HAP-1 (cell line): Measurements from ENCODE around the gene TRIM22.
"Not testable (repeated sequence)": the region's sequence is repeated elsewhere in the genome, so short reads cannot be mapped to it uniquely, and the experiment has no call there.

ENCODE experiments used
- DNase-seq, 2 experiments: peaks; one replicate each; pipeline ENCODE4 v3.0.0-alpha.2; 2016 to 2020; ENCODE audit warnings: low spot score in 2 of 2
- H3K27me3 ChIP-seq: fragments of 250-450 bp; sonication (Bioruptor Pico); 2 replicates; pipeline ENCODE4 v1.5.1; 2020; ENCODE audit warnings: low read depth, mild to moderate bottlenecking, moderate library complexity
- H3K36me3 ChIP-seq: fragments of 250-450 bp; sonication (Bioruptor Pico); replicated peaks from 2 replicates; pipeline ENCODE4 v1.5.1; 2020; ENCODE audit warnings: mild to moderate bottlenecking
- H3K4me1 ChIP-seq: fragments of 250-450 bp; sonication (Bioruptor Pico); 2 replicates; pipeline ENCODE4 v1.5.1; 2020; ENCODE audit warnings: mild to moderate bottlenecking
- H3K4me3 ChIP-seq: fragments of 250-450 bp; sonication (Bioruptor Pico); 2 replicates; pipeline ENCODE4 v1.5.1; 2020; ENCODE audit warnings: mild to moderate bottlenecking, moderate library complexity
- H3K9me3 ChIP-seq: fragments of 250-450 bp; sonication (Bioruptor Pico); 2 replicates; pipeline ENCODE4 v1.5.1; 2020; ENCODE audit warnings: mild to moderate bottlenecking, moderate library complexity
- in situ Hi-C: fragments of 300-500 bp; cut with MboI; formaldehyde crosslinking; loops from 3 replicates; pipeline ENCODE4 v1.14.3; 2020; ENCODE audit warnings: low sequenced_read_pairs, inconsistent platforms, mixed read lengths

The TRIM22 gene

DNA sequence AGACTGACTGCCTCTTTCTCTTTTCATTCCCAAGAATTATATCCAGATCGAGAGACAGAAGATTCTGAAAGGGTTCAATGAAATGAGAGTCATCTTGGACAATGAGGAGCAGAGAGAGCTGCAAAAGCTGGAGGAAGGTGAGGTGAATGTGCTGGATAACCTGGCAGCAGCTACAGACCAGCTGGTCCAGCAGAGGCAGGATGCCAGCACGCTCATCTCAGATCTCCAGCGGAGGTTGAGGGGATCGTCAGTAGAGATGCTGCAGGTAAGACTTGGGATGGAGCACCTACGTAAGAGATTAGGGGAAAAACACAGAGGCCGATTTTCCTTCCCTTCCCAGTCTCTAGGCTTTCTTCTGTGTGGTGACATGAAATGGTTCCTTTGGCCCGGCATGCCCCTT is 8.7 kb downstream of the TRIM22 start:
- H3K36me3 ChIP-seq: peaks cover 20% of the 10 kb centered on the region
- H3K27me3 ChIP-seq: no peaks in the 10 kb centered on the region
- in situ Hi-C loops: loop anchor here (10.0 kb wide), 1 partner anchor 93 kb away; no protein-coding TSS in a partner anchor
- H3K9me3 ChIP-seq: no peaks in the 10 kb centered on the region
- no peak for DNase-seq
- H3K4me1 ChIP-seq: no peaks in the 10 kb centered on the region
- no peak overlapping the region for H3K4me3 ChIP-seq

DNA sequence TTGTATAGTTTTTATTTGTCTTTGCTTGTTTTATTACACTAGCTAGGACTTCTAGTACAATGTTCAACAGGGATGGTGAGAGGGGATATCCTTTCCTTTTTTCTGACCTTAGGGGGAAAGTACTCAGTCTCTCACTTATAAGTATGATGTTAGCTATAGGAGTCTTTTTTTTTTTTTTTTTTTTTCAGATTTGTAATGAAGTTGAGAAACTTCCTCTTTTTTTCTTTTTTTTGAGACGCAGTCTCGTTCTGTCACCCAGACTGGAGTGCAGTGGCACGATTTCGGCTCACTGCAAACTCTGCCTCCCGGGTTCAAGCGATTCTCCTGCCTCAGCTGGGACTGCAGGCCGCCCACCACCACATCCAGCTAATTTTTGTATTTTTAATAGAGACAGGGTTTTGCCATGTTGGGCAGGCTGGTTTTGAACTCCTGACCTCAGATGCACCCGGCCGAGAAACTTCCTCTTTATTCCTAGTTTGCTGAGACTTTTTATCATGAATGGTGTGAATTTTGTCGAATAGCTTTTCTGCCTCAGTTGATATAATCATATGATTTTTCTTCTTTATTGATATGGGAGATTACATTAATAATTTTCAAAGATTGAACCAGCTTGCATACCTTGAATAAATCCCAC is 10.9 kb downstream of the TRIM22 start:
- no peak overlapping the region for H3K4me3 ChIP-seq
- H3K36me3 ChIP-seq: peaks cover 30% of the 10 kb centered on the region
- in situ Hi-C loops: no loop called here
- no peaks in the 10 kb centered on the region for H3K9me3 ChIP-seq
- no peaks in the 10 kb centered on the region for H3K27me3 ChIP-seq
- no peaks in the 10 kb centered on the region for H3K4me1 ChIP-seq
- no peak for DNase-seq

DNA sequence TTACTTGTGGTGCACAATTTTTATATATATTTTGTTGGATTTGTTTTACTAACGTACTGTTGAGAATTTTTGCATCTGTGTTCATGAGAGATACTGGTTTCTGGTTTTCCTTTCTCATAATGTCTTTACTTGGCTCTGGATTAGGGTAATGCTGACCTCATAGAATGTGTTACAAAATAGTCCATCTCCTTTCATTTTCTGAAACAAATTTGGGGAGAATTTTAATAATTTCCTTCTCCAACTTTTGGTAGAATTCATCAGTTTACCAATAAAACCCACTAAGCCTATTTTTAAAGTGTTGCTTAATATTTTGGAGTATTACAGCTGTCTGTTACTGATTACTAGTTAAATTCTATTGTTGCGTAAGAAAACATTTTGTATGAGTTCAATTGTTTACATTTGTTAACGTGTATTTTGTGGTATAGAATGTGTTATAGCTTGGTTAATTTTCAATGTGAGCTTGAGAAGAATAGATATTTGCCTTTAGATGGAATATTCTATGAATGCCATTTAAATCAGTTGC is 11.5 kb downstream of the TRIM22 start:
- Histone ChIP-seq H3K4me1 (no peaks in the 10 kb centered on the region), H3K36me3 (peaks cover 30% of the 10 kb centered on the region), H3K9me3 (no peaks in the 10 kb centered on the region), H3K27me3 (no peaks in the 10 kb centered on the region), H3K4me3 (no peak overlapping the region)
- in situ Hi-C loops: no loop called here
- no peak for DNase-seq

DNA sequence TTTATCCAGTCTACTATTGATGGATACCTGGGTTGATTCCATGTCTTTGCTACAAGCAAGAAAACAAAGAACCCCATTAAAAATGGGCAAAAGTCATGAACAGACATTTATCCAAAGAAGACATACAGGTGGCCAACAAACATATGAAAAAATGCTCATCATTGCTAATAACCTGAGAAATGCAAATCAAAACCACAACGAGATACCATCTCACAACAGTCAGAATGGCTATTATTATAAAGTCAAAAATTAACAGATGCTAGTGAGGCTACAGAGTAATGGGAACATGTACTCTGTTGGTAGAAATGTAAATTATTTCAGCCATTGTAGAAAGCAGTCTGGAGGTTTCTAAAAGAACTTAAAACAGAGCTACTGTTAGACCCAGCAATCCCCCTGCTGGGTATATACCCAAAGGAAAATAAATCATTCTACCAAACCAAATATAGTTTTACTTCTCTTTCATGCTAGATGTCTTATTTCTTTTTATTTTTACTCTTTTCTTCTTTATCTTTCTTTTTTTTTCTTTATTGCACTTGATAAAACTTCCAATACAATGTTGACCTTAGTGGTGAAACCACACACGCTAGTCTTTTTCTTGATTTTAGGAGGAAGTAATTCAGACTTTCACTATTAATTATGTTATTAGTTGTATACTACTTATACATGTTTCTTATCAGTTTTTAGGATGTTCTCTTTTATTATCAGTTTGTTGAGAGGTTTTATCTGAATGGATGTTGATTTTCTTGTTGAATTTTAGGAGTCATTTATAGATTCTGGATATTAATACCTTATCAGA is 14.3 kb downstream of the TRIM22 start:
- DNase-seq: no peak
- in situ Hi-C loops: no loop called here
- H3K9me3 ChIP-seq: no peaks in the 10 kb centered on the region
- no peaks in the 10 kb centered on the region for H3K27me3 ChIP-seq
- H3K36me3 ChIP-seq: peaks cover 26% of the 10 kb centered on the region
- no peak overlapping the region for H3K4me3 ChIP-seq
- no peaks in the 10 kb centered on the region for H3K4me1 ChIP-seq

DNA sequence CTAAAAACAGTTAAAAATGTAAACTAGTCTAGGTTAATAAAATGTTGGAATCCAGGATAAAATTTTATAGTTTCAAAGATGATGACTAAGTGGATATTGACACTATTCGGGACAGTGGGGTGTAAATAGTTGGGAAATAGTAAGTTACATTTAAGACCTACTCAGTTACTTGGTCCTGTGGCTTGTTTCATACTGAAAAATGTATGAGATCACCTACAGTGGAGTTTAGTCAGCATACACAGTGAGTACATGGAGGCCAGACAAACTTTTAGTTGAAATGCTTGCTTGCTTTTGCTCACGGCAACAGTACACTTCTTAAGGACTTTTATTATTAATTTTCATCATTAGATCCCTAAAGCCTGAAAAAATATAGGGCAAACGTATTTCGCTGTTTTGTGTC is 16.1 kb downstream of the TRIM22 start:
- H3K4me3 ChIP-seq: no peak overlapping the region
- peaks cover 26% of the 10 kb centered on the region for H3K36me3 ChIP-seq
- in situ Hi-C loops: no loop called here
- H3K27me3 ChIP-seq: no peaks in the 10 kb centered on the region
- no peaks in the 10 kb centered on the region for H3K4me1 ChIP-seq
- no peaks in the 10 kb centered on the region for H3K9me3 ChIP-seq
- DNase-seq: no peak

DNA sequence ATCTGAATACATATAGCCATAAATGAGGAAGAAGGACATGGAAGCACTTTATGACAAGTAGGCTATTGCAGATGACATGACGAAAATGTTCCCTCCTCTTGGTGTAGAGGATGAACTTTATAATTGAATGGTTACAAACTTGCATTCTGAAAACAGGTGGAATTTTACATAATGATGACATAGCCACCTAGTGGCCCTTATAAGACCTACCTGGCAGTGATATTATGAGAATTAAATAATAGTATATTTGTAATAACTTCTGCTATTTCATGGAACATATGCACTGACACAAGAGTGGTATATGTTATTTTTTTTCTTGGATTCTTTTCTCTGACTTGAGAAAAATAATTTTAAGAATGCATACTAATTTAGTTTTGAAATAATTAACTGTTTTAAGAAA is 22.9 kb downstream of the TRIM22 start:
- Histone ChIP-seq H3K4me1 (no peaks in the 10 kb centered on the region), H3K36me3 (peaks cover 7% of the 10 kb centered on the region; the same call in 1 of the 2 replicates), H3K9me3 (no peaks in the 10 kb centered on the region), H3K4me3 (no peak overlapping the region), H3K27me3 (no peaks in the 10 kb centered on the region)
- in situ Hi-C loops: no loop called here
- no peak for DNase-seq

DNA sequence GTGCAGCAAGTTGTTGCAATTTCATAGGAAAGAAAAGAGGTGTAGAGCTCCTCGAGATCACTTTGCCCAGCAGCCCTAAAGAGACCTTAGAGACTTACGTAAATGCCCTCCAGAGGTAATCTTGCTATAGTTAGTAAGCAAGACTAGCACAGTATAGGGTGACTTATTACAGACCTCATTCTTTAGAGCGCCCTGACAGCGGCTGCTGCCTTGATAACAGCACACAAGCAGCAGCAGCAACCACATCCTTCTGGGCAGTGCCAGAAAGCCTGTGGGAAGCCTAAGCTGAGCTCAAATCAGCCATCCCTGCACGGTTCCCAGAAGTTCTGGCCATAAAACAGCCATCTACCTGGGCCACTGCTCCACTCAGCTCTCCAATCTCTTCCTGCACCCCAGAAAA is 24.1 kb downstream of the TRIM22 start:
- in situ Hi-C loops: no loop called here
- Histone ChIP-seq H3K4me1 (no peaks in the 10 kb centered on the region), H3K9me3 (no peaks in the 10 kb centered on the region), H3K4me3 (no peak overlapping the region), H3K36me3 (no peaks in the 10 kb centered on the region), H3K27me3 (no peaks in the 10 kb centered on the region)
- DNase-seq: no peak

DNA sequence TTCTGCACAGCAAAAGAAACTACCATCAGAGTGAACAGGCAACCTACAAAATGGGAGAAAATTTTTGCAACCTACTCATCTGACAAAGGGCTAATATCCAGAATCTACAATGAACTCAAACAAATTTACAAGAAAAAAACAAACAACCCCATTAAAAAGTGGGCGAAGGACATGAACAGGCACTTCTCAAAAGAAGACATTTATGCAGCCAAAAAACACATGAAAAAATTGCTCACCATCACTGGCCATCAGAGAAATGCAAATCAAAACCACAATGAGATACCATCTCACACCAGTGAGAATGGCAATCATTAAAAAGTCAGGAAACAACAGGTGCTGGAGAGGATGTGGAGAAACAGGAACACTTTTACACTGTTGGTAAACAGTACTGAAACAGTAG is 26.9 kb downstream of the TRIM22 start:
- H3K27me3 ChIP-seq, H3K9me3 ChIP-seq, in situ Hi-C loops: not testable (repeated sequence)

DNA sequence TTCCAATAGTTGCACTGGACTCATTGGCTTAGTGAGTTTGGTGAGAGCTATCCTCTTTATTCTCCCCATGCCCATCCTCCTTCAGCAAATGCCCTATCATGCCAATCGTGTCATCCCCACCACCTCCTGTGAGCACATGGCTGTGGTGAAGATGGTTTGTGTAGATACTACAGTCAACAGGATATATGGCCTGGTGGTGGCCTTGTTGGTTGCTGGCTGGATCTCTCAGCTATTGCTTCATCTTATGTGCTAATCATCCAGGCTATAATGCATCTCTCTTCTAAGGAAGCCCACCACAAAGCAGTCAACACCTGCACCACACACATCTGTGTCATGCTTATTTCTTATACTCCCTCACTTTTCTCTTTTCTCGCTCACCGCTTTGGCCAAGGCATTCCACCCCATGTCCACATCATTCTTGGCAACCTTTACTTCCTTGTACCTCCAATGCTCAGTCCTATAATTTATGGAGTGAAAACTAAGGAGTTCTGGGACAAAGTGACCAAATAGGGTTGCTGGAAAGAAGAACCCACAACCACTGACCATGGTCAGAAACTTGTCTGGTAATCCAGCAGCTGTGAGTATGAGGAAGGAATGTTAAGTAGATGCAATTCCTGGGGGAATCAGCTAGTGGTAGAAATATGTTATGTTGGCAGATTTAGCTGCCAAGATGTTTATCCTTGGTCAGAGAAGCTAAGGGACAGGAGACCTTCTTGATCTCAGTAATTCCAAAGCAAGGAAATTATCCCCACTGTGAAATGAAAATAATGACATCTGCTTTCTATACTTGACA is 30.3 kb downstream of the TRIM22 start:
- in situ Hi-C loops: no loop called here
- Histone ChIP-seq H3K4me3 (no peak overlapping the region), H3K36me3 (no peaks in the 10 kb centered on the region), H3K9me3 (no peaks in the 10 kb centered on the region), H3K27me3 (no peaks in the 10 kb centered on the region), H3K4me1 (no peaks in the 10 kb centered on the region)
- no peak for DNase-seq

More for the DNA sequence above, 26.9 kb downstream of the TRIM22 start:
- not testable (repeated sequence) for H3K4me3 ChIP-seq, H3K4me1 ChIP-seq, H3K36me3 ChIP-seq, DNase-seq

DNA sequence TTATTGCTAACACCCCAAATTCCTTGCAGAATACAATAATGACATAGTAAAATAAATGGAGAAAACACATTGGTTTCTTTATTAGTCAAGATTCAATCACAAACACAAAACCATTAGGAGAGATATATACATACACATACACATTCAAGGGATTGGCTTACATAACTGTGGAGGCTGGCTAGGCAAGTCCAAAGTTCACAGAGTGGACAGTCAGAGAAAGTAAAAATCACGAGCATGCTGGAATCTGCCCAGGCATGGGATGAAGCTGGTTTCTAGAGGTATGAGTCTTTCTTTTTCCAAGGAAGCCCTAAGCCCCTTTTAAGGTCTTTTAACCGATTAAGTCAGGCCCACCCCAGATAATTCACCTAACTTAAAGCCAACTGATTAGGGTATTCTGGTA is 33.0 kb downstream of the TRIM22 start:
- H3K9me3 ChIP-seq: no peaks in the 10 kb centered on the region
- no peak overlapping the region for H3K4me3 ChIP-seq
- H3K27me3 ChIP-seq: no peaks in the 10 kb centered on the region
- in situ Hi-C loops: no loop called here
- no peaks in the 10 kb centered on the region for H3K4me1 ChIP-seq
- no peaks in the 10 kb centered on the region for H3K36me3 ChIP-seq
- DNase-seq: no peak

DNA sequence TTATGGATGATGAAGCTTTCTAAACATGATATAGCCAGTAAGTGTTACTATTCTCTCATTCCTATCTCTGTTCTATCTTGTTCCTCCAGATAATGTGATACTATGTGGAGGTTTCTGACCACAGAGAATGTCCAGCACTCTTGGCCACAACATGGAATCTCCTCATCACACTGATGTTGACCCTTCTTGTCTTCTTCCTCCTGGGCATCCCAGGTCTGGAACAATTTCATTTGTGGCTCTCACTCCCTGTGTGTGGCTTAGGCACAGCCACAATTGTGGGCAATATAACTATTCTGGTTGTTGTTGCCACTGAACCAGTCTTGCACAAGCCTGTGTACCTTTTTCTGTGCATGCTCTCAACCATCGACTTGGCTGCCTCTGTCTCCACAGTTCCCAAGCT is 36.8 kb downstream of the TRIM22 start:
- H3K36me3 ChIP-seq: no peaks in the 10 kb centered on the region
- no peak for DNase-seq
- no peaks in the 10 kb centered on the region for H3K9me3 ChIP-seq
- H3K4me1 ChIP-seq: no peaks in the 10 kb centered on the region
- H3K27me3 ChIP-seq: peaks cover 5% of the 10 kb centered on the region; the same call in 1 of the 2 replicates
- no peak overlapping the region for H3K4me3 ChIP-seq
- in situ Hi-C loops: no loop called here

DNA sequence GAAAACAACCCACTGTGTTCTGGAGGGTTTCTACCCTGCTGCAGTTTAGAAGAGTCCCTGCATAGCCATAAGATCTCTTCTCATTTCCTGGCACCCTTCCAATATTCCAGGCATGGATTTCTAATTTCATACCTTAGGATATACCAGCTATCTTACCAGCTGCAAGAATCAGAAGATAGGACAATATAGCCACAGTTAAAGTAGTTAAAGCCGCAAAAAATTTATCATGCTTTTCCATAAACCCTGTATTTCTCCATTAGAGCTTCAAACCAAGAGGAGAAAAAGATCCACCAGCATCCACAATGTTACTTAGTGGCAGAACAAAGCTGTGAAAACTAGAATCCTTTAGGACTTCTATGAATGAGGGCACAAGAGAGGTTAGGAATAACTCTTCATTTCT is 38.1 kb downstream of the TRIM22 start:
- Histone ChIP-seq H3K4me1 (no peaks in the 10 kb centered on the region), H3K4me3 (no peak overlapping the region), H3K9me3 (no peaks in the 10 kb centered on the region), H3K27me3 (peaks cover 5% of the 10 kb centered on the region; the same call in 1 of the 2 replicates), H3K36me3 (no peaks in the 10 kb centered on the region)
- in situ Hi-C loops: no loop called here
- no peak for DNase-seq

DNA sequence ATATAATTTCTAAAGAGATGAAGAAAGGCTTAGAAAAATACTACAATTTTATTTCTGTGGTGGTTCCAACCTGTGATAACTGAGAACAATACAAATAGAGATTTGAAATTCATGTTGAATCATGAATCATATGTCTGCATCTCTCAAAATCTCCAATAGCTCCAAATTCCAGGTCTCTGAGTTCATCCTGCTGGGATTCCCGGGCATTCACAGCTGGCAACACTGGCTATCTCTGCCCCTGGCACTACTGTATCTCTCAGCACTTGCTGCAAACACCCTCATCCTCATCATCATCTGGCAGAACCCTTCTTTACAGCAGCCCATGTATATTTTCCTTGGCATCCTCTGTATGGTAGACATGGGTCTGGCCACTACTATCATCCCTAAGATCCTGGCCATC is 46.8 kb downstream of the TRIM22 start, which contains the start of gene OR56B1:
Gene OR56B1 (plus strand): TSS at position 53 of the 400 bp plus-strand sequence. CDS start 69 bp downstream, at position 122.
- no peak for DNase-seq
- Histone ChIP-seq H3K36me3 (no peaks in the 10 kb centered on the region), H3K9me3 (no peaks in the 10 kb centered on the region), H3K27me3 (no peaks in the 10 kb centered on the region; the same call in 1 of the 2 replicates), H3K4me1 (no peaks in the 10 kb centered on the region), H3K4me3 (no peak within 1 kb of the TSS)
- in situ Hi-C loops: no loop called here
